ENCODE measurements around the gene SVIL. TPM values are rescaled to one million over a fixed set of nuclear protein-coding genes. Genes with fewer than 3 reads are reported as not detected.

The SVIL gene
- total RNA-seq, 1 donor from 2014 or later, result 118 TPM

DNA sequence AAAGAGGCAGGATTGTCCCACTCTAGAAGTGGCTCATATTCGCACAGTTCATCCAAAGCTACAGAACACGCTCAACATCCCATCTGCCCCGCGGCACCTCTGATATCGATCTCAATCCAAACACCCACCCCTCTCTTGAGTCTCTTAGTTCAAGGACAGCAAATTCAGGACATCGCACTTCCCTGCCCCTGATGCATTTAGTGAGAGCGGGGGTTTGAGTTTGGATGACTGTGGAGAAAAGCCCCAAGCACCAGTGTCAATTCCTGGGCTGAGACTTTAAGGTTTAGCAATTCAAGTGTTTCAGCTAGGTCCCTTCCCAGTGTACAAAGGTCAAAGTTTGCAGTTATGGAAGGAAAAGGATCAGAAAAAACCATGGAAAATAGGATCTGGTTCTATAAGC lies 179.7 kb downstream of the SVIL start:
- Histone ChIP-seq H3K27ac (no peak overlapping the region), H3K27me3 (ENCODE audit: low read depth) (no peaks in the 10 kb centered on the region), H3K9me3 (no peaks in the 10 kb centered on the region), H3K36me3 (peaks cover 47% of the 10 kb centered on the region), H3K4me3 (no peak overlapping the region), H3K4me1 (no peaks in the 10 kb centered on the region)
- no peak for ATAC-seq
- TF ChIP-seq, protein P1, sequence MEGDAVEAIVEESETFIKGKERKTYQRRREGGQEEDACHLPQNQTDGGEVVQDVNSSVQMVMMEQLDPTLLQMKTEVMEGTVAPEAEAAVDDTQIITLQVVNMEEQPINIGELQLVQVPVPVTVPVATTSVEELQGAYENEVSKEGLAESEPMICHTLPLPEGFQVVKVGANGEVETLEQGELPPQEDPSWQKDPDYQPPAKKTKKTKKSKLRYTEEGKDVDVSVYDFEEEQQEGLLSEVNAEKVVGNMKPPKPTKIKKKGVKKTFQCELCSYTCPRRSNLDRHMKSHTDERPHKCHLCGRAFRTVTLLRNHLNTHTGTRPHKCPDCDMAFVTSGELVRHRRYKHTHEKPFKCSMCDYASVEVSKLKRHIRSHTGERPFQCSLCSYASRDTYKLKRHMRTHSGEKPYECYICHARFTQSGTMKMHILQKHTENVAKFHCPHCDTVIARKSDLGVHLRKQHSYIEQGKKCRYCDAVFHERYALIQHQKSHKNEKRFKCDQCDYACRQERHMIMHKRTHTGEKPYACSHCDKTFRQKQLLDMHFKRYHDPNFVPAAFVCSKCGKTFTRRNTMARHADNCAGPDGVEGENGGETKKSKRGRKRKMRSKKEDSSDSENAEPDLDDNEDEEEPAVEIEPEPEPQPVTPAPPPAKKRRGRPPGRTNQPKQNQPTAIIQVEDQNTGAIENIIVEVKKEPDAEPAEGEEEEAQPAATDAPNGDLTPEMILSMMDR (IDR thresholded peaks at IDR 0.05), result no peak
- DNase-seq, result no peak
- intact Hi-C loops (cut with DNase I), result no loop called here

DNA sequence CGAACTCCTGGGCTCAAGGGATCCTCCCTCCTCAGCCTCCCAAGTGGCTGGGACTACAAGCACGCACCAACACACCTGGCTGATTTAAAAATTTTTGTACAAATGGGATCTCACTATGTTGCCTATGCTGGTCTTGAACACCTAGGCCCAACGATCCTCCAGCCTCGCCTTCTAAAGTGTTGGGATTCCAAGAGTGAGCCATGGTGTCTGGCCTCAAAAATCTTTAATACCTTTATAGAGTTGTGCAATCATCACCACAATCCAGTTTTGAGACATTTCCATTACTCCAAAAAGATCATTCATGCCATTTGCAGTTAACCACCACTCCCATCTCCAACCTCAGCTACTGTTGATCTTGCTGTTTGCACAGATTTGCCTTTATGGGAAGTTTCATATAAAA lies 180.5 kb downstream of the SVIL start:
- TF ChIP-seq, protein P1 (IDR thresholded peaks at IDR 0.05), result no peak
- H3K4me1 ChIP-seq, result peaks cover 2% of the 10 kb centered on the region
- no peak overlapping the region for H3K27ac ChIP-seq
- DNase-seq (no peak), ATAC-seq (no peak)
- H3K27me3 ChIP-seq (ENCODE audit: low read depth), result no peaks in the 10 kb centered on the region
- no peaks in the 10 kb centered on the region for H3K9me3 ChIP-seq
- H3K4me3 ChIP-seq, result no peak overlapping the region
- H3K36me3 ChIP-seq, result peaks cover 38% of the 10 kb centered on the region
- intact Hi-C loops (cut with DNase I), result no loop called here

GRCh38 chr10:29452546-29452945 lies 182.2 kb downstream of the SVIL start:
- Histone ChIP-seq H3K27ac (no peak overlapping the region), H3K36me3 (peaks cover 21% of the 10 kb centered on the region), H3K27me3 (ENCODE audit: low read depth) (no peaks in the 10 kb centered on the region), H3K4me1 (peaks cover 9% of the 10 kb centered on the region), H3K9me3 (no peaks in the 10 kb centered on the region), H3K4me3 (no peak overlapping the region)
- DNase-seq (no peak), ATAC-seq (no peak)
- intact Hi-C loops (cut with DNase I), result no loop called here
- TF ChIP-seq, protein P1 (IDR thresholded peaks at IDR 0.05), result no peak

DNA sequence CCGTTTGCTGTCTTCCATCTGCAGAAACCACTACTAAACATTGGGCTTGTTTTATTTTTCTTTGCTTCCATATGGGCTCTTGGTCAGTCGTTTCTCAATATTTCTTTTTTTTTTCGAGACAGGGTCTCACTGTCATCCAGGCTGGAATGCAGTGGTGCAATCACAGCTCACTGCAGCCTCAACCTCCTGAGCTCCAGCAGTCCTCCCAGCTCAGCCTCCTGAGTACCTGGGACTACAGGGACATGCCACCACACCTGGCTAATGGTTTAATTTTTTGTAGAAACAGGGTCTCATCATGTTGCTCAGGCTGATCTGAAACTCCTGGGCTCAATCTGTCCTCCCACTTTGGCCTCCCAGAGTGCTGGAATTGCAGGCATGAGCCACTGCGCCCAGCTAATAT lies 182.8 kb downstream of the SVIL start:
- H3K4me1 ChIP-seq, result peaks cover 9% of the 10 kb centered on the region
- no peak overlapping the region for H3K27ac ChIP-seq
- DNase-seq (no peak), ATAC-seq (no peak)
- no peaks in the 10 kb centered on the region for H3K9me3 ChIP-seq
- H3K36me3 ChIP-seq, result peaks cover 18% of the 10 kb centered on the region
- TF ChIP-seq, protein P1 (IDR thresholded peaks at IDR 0.05), result no peak
- intact Hi-C loops (cut with DNase I), result no loop called here
- H3K4me3 ChIP-seq, result no peak overlapping the region
- no peaks in the 10 kb centered on the region for H3K27me3 ChIP-seq (ENCODE audit: low read depth)

GRCh38 chr10:29450405-29450804 lies 184.4 kb downstream of the SVIL start:
- no peaks in the 10 kb centered on the region for H3K9me3 ChIP-seq
- no peak for ATAC-seq
- no peak for DNase-seq
- H3K4me3 ChIP-seq, result no peak overlapping the region
- TF ChIP-seq, protein P1 (IDR thresholded peaks at IDR 0.05), result no peak
- H3K27me3 ChIP-seq (ENCODE audit: low read depth), result no peaks in the 10 kb centered on the region
- intact Hi-C loops (cut with DNase I), result no loop called here
- peaks cover 10% of the 10 kb centered on the region for H3K36me3 ChIP-seq
- H3K4me1 ChIP-seq, result peaks cover 9% of the 10 kb centered on the region
- H3K27ac ChIP-seq, result no peak overlapping the region

Measured in lower lobe of right lung (tissue), 2 donors.